ENCODE data around the gene DNAJB7. TPM values are rescaled to one million over a fixed set of nuclear protein-coding genes. Genes with fewer than 3 reads are reported as not detected.

The DNAJB7 gene
- total and polyA plus RNA-seq, 2 donors (not counting 1 experiment from before 2014, with no cell fraction given), result not detected

GRCh38 chr22:40856513-40857308 lies 5.2 kb downstream of the DNAJB7 start, which contains the start of the genes ST13 and XPNPEP3:
Gene ST13 (minus strand): TSS chr22:40856639. CDS start chr22:40856540, 99 bp downstream.
Gene XPNPEP3 (plus strand): TSS chr22:40857148. CDS start chr22:40857182, 34 bp downstream.
- Histone ChIP-seq H3K27ac (ENCODE audit: low read length in 2 of 2) (peak within 1 kb of the TSS; percentile 91 to 94), H2AFZ (ENCODE audit: insufficient read depth, low read depth, low read length, poor library complexity, severe bottlenecking) (peak within 1 kb of the TSS; percentile 85), H3K9me3 (ENCODE audit: control extremely low read depth in 1 of 3, control insufficient read depth in 2 of 3, insufficient read depth in 1 of 3, low read length in 2 of 3) (no peaks in the 10 kb centered on the region), H3K4me3 (ENCODE audit: control extremely low read depth in 1 of 5, extremely low read depth in 1 of 5, insufficient read depth in 1 of 5, low read depth in 2 of 5, low read length in 4 of 5) (peak within 1 kb of the TSS; percentile 82 to 98 (median 94)), H3K4me2 (replicated peaks; ENCODE audit: low read depth, low read length, poor library complexity, severe bottlenecking) (peak within 1 kb of the TSS; percentile 80), H3K79me2 (ENCODE audit: control insufficient read depth, insufficient read depth, low read length) (peaks cover 87% of the 10 kb centered on the region), H3K4me1 (ENCODE audit: control insufficient read depth in 2 of 2, insufficient read depth in 2 of 2, low read length in 2 of 2) (peaks cover 24 to 28% of the 10 kb centered on the region in 2 donors), H3K27me3 (replicated peaks in 1 of 4; ENCODE audit: control extremely low read depth in 1 of 4, control insufficient read depth in 3 of 4, insufficient read depth in 4 of 4, low read length in 3 of 4) (no peaks in the 10 kb centered on the region), H4K20me1 (ENCODE audit: control insufficient read depth, insufficient read depth, low read length, poor library complexity, severe bottlenecking) (peaks cover 12% of the 10 kb centered on the region), H3K36me3 (replicated peaks in 1 of 2; ENCODE audit: control extremely low read depth in 1 of 2, control insufficient read depth in 1 of 2, extremely low read depth in 1 of 2, insufficient read depth in 2 of 2, low read length in 1 of 2) (peaks cover 0 to 3% of the 10 kb centered on the region in 2 experiments), H3K9ac (ENCODE audit: low read length) (peak within 1 kb of the TSS; percentile 96)
- under 1% methylated on average over 60 of the region's 63 CpGs for WGBS (ENCODE audit: insufficient coverage)
- ChIA-PET CTCF (interaction anchor here (0.6 to 2.1 kb wide), 8 partner anchors 18 to 762 kb away, joined by 3 to 10 read pairs (median 3); no protein-coding TSS in a partner anchor), POLR2A (interaction anchor here (0.6 to 1.4 kb wide), 10 partner anchors 13 to 764 kb away, joined by 3 to 7 read pairs (median 4); partner anchors contain the start of genes DESI1, EP300, RBX1 and SGSM3)
- no peak for TF ChIP-seq EZH2 (IDR thresholded peaks at IDR 0.05; ENCODE audit: borderline replicate concordance, insufficient read depth, low read depth, low read length, poor library complexity, severe bottlenecking)
- TF ChIP-seq, protein P1, sequence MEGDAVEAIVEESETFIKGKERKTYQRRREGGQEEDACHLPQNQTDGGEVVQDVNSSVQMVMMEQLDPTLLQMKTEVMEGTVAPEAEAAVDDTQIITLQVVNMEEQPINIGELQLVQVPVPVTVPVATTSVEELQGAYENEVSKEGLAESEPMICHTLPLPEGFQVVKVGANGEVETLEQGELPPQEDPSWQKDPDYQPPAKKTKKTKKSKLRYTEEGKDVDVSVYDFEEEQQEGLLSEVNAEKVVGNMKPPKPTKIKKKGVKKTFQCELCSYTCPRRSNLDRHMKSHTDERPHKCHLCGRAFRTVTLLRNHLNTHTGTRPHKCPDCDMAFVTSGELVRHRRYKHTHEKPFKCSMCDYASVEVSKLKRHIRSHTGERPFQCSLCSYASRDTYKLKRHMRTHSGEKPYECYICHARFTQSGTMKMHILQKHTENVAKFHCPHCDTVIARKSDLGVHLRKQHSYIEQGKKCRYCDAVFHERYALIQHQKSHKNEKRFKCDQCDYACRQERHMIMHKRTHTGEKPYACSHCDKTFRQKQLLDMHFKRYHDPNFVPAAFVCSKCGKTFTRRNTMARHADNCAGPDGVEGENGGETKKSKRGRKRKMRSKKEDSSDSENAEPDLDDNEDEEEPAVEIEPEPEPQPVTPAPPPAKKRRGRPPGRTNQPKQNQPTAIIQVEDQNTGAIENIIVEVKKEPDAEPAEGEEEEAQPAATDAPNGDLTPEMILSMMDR (IDR thresholded peaks at IDR 0.05), result peak; percentile 71
- H3K4me3 Mint-ChIP-seq, result peak within 1 kb of the TSS; percentile 97
- peak within 1 kb of the TSS; percentile 100 for H3K27ac Mint-ChIP-seq
- DNase-seq (peak; percentile 98), ATAC-seq (ENCODE audit: low read depth) (peak; percentile 88)
- intact Hi-C loops (cut with micrococcal nuclease), result loop anchor here (1.0 to 10.0 kb wide), 8 partner anchors 37 to 588 kb away; partner anchors contain the start of genes MRTFA, RANGAP1, RBX1 and SLC25A17
- H3K4me1 Mint-ChIP-seq, result peaks cover 46% of the 10 kb centered on the region
- H3K27me3 Mint-ChIP-seq, result no peaks in the 10 kb centered on the region
- H3K9me3 Mint-ChIP-seq (ENCODE audit: insufficient read depth), result no peaks in the 10 kb centered on the region

Data from B cell (primary cell).